ENCODE data around the gene TTI1.

- TF ChIP-seq CTCF (tag by site-specific recombination; IDR thresholded peaks at IDR 0.05) (no peak), ZEB2 (tag by site-specific recombination; IDR thresholded peaks at IDR 0.05) (no peak), BCL11A (tag by site-specific recombination; IDR thresholded peaks at IDR 0.05; ENCODE audit: low read depth) (no peak), ZFP3 (tag by site-specific recombination; IDR thresholded peaks at IDR 0.05; ENCODE audit: low read depth) (no peak), ZNF521 (tag by site-specific recombination; IDR thresholded peaks at IDR 0.05) (no peak), PRDM1 (tag by site-specific recombination; IDR thresholded peaks at IDR 0.05) (no peak), ZNF274 (IDR thresholded peaks at IDR 0.05; ENCODE audit: low read length) (no peak), ZNF274 (tag by site-specific recombination; IDR thresholded peaks at IDR 0.05; ENCODE audit: borderline replicate concordance) (no peak), MZF1 (tag by site-specific recombination; IDR thresholded peaks at IDR 0.05; ENCODE audit: borderline replicate concordance) (no peak), REST (tag by site-specific recombination; IDR thresholded peaks at IDR 0.05) (no peak), YY1 (tag by site-specific recombination; IDR thresholded peaks at IDR 0.05) (no peak), ZBTB7A (tag by site-specific recombination; IDR thresholded peaks at IDR 0.05; ENCODE audit: low read depth) (no peak), ZBTB17 (tag by site-specific recombination; IDR thresholded peaks at IDR 0.05) (no peak), ZNF423 (tag by site-specific recombination; IDR thresholded peaks at IDR 0.05) (no peak), ZNF48 (tag by site-specific recombination; IDR thresholded peaks at IDR 0.05) (no peak)
Measured at GRCh38 chr20:37968841-37969401, 64.3 kb downstream of the TTI1 start.

All from HEK293 (cell line).